Measurements from ENCODE around the gene C1R. TPM values are rescaled to one million over a fixed set of nuclear protein-coding genes. Genes with fewer than 3 reads are reported as not detected.

The C1R gene
- total RNA-seq, 1 donor from 2014 or later: 0.78 TPM

DNA sequence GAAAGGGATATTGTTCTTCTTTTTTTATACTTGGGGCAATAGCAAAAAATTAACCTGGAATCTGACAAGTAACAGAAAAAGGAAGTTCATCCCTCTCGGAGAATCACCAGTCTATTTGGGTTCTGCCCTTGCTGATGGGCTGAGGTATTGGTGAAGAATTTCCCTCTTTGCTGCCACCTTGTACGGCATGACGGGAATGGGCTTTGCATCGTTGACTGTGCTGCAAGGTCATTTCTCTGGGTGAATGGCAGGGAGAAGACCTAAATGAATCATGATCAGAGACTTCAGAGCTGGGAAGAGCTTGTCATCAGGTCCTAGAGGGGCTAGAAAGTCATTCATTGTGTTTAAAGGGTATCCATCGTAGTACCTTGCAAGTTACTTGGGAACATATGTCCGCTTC, 19.7 kb downstream of the C1R start:
- TF ChIP-seq, protein P1, sequence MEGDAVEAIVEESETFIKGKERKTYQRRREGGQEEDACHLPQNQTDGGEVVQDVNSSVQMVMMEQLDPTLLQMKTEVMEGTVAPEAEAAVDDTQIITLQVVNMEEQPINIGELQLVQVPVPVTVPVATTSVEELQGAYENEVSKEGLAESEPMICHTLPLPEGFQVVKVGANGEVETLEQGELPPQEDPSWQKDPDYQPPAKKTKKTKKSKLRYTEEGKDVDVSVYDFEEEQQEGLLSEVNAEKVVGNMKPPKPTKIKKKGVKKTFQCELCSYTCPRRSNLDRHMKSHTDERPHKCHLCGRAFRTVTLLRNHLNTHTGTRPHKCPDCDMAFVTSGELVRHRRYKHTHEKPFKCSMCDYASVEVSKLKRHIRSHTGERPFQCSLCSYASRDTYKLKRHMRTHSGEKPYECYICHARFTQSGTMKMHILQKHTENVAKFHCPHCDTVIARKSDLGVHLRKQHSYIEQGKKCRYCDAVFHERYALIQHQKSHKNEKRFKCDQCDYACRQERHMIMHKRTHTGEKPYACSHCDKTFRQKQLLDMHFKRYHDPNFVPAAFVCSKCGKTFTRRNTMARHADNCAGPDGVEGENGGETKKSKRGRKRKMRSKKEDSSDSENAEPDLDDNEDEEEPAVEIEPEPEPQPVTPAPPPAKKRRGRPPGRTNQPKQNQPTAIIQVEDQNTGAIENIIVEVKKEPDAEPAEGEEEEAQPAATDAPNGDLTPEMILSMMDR (IDR thresholded peaks at IDR 0.05): no peak
- ChIA-PET CTCF (no interaction called here), POLR2A (no interaction called here)
- H3K4me1 Mint-ChIP-seq: no peaks in the 10 kb centered on the region
- ATAC-seq (ENCODE audit: low read depth): no peak
- H3K27me3 Mint-ChIP-seq: peaks cover 14% of the 10 kb centered on the region
- intact Hi-C loops (cut with micrococcal nuclease): no loop called here
- H3K27ac Mint-ChIP-seq: no peak overlapping the region
- no peak overlapping the region for H3K4me3 Mint-ChIP-seq
- no peaks in the 10 kb centered on the region for H3K36me3 Mint-ChIP-seq (ENCODE audit: low read depth)
- H3K9me3 Mint-ChIP-seq: no peaks in the 10 kb centered on the region
- no peak for DNase-seq

DNA sequence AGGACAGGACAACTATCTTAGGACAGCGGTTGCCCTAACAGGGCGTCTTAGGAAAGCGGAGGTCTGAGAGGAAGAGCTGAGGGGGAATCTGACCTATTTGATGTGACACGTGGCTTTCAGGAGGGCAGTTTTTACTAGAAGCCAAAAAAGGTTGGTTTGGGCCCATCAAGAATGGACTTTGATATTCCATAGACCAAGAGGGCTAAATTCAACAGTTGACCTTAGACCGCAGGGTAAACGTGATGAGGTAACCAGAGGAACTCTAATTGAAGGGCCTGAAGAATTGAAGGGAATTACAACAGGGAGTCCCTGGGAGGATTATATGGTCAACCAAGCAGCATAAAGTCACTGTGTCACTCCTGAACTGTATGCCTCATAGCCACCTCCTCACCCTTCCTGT, 20.2 kb downstream of the C1R start:
- Mint-ChIP-seq H3K27ac (no peak overlapping the region), H3K36me3 (ENCODE audit: low read depth) (no peaks in the 10 kb centered on the region), H3K9me3 (no peaks in the 10 kb centered on the region), H3K4me3 (no peak overlapping the region), H3K27me3 (peaks cover 14% of the 10 kb centered on the region), H3K4me1 (no peaks in the 10 kb centered on the region)
- TF ChIP-seq, protein P1 (IDR thresholded peaks at IDR 0.05): no peak
- CTCF ChIA-PET: no interaction called here
- ATAC-seq (ENCODE audit: low read depth) (no peak), DNase-seq (no peak)
- POLR2A ChIA-PET: no interaction called here
- intact Hi-C loops (cut with micrococcal nuclease): no loop called here

GRCh38 chr12:7069386-7069785, 22.9 kb downstream of the C1R start:
- no peak for DNase-seq
- TF ChIP-seq, protein P1 (IDR thresholded peaks at IDR 0.05): no peak
- no peak for ATAC-seq (ENCODE audit: low read depth)
- intact Hi-C loops (cut with micrococcal nuclease): no loop called here
- ChIA-PET POLR2A (no interaction called here), CTCF (no interaction called here)
- Mint-ChIP-seq H3K27me3 (peaks cover 12% of the 10 kb centered on the region), H3K4me3 (no peak overlapping the region), H3K4me1 (no peaks in the 10 kb centered on the region), H3K9me3 (no peaks in the 10 kb centered on the region), H3K36me3 (ENCODE audit: low read depth) (no peaks in the 10 kb centered on the region), H3K27ac (no peak overlapping the region)

- H3K4me1 Mint-ChIP-seq: no peaks in the 10 kb centered on the region
- CTCF ChIA-PET: no interaction called here
- H3K4me3 Mint-ChIP-seq: no peak overlapping the region
- H3K27me3 Mint-ChIP-seq: peaks cover 12% of the 10 kb centered on the region
- no peaks in the 10 kb centered on the region for H3K9me3 Mint-ChIP-seq
- no peak overlapping the region for H3K27ac Mint-ChIP-seq
- H3K36me3 Mint-ChIP-seq (ENCODE audit: low read depth): no peaks in the 10 kb centered on the region
- intact Hi-C loops (cut with micrococcal nuclease): no loop called here
- POLR2A ChIA-PET: no interaction called here
- ATAC-seq (ENCODE audit: low read depth): no peak
- DNase-seq: no peak
- TF ChIP-seq, protein P1 (IDR thresholded peaks at IDR 0.05): no peak
Measured at GRCh38 chr12:7068994-7069346, 23.3 kb downstream of the C1R start.

DNA sequence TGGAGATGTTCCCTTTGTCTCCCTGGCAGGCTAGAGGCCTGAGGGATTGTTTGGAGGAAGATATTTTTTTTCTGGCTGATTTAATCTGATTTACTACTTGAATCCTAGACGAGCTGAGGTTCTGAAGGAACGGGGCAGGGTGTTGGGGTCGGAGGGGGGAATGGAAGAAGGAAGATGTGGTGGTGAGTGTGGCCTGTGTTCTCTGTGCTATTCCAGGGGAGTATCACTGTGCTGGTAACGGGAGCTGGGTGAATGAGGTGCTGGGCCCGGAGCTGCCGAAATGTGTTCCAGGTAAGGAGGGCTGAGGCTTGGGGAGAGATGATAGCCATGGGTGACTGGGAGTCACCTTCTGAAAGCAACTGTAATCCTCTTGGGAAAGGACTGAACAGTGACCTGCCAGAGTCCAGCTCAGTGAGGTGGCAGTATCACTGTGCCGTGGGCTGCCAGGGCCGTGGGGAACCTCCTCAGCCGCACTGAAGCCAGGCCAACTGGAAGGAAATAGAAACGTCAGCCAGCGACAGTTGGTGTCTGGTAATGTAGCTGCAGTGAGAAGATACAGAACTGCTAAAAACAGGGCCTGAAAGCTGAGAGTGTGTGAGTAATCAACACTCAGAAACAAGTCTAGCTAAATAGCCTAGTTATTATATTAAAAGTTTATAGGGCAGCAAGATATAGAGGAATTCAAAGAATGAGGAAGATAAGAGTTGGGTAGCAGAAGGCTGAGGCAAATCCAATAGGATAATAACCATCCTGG, 23.8 kb downstream of the C1R start:
- no peak overlapping the region for H3K4me3 Mint-ChIP-seq
- intact Hi-C loops (cut with micrococcal nuclease): no loop called here
- H3K36me3 Mint-ChIP-seq (ENCODE audit: low read depth): no peaks in the 10 kb centered on the region
- H3K27ac Mint-ChIP-seq: no peak overlapping the region
- ATAC-seq (ENCODE audit: low read depth) (no peak), DNase-seq (no peak)
- H3K4me1 Mint-ChIP-seq: no peaks in the 10 kb centered on the region
- TF ChIP-seq, protein P1 (IDR thresholded peaks at IDR 0.05): no peak
- CTCF ChIA-PET: no interaction called here
- H3K9me3 Mint-ChIP-seq: no peaks in the 10 kb centered on the region
- H3K27me3 Mint-ChIP-seq: peaks cover 12% of the 10 kb centered on the region
- POLR2A ChIA-PET: no interaction called here

Measured in activated B cell treated with CpG ODN at 0.5 μM for 24 hours (primary cell).